Nucleus accumbens (tissue), 56 donors: Measurements from ENCODE around the gene MAP6D1.

Experiments
- DNase-seq, 56 donors: peaks; one replicate each; lab custom pipeline; 2025; lab: John Stamatoyannopoulos, UW

MAP6D1 gene

DNA sequence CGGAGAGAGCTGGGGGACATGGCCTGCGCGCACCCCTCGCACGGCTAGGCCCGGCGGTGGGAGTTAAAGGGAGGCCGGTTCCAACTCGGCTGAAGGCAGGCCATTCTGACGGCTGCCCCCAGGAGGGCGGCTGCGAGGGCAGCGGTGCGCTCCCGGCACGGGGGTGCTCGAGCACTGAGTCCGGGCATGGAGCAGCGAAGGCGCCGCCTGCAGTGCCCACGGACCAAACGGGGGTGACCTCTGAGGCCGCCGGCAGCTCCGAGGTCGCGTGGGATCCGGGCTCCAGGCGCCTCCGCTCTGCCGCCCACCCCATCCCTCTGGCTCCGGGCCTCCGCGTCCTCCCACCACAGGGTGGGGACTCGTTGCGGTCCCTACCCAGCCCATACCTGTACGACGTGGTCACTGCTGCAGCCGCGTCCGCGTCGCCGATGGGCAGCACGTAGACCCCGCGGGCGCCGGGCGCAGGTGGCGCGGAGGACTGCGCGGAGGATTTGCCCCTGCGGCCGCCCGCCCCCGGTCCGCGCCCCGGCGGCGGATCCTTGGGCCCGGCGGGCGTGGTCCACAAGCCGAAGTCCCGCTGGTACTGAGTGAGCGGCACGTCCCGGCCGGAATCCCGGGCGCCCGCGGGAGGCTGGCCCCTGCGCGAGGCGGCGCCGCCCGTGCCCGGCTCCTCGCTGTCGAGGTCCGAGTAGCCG, 469 bp downstream of the MAP6D1 start:
- peak in 11 of 56 donors; percentile 24 to 57 (median 43) for DNase-seq

- DNase-seq = peak in 1 of 56 donors; percentile 10
Observed at GRCh38 chr3:183823963-183824362, 1.4 kb downstream of the MAP6D1 start.

GRCh38 chr3:183822631-183823030, 2.7 kb downstream of the MAP6D1 start:
- peak in 37 of 56 donors; percentile 16 to 79 (median 56) for DNase-seq

DNA sequence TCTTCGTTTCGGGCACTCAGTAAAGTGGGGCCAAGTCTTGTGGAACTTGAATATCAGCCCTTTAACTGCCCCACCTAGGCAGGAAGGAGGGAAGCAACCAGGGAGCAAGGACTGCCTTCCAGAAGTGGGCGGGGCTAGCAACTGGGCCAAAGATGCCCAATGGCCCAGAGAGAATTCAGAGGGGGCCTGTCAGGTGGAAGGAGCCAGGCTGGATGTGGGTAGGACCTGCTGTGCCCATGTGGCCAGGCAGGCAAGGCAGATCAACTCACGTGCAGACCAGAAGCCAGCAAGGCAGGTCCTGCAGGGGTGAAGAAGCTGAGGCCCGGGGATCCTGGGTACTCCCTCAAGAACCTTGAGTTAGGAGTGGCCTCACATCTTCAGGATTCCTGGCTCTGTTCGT, 5.5 kb downstream of the MAP6D1 start:
- DNase-seq = no peak

- DNase-seq = peak in 55 of 56 donors; percentile 37 to 95 (median 85)
Observed at GRCh38 chr3:183818706-183819624, 6.4 kb downstream of the MAP6D1 start.

DNA sequence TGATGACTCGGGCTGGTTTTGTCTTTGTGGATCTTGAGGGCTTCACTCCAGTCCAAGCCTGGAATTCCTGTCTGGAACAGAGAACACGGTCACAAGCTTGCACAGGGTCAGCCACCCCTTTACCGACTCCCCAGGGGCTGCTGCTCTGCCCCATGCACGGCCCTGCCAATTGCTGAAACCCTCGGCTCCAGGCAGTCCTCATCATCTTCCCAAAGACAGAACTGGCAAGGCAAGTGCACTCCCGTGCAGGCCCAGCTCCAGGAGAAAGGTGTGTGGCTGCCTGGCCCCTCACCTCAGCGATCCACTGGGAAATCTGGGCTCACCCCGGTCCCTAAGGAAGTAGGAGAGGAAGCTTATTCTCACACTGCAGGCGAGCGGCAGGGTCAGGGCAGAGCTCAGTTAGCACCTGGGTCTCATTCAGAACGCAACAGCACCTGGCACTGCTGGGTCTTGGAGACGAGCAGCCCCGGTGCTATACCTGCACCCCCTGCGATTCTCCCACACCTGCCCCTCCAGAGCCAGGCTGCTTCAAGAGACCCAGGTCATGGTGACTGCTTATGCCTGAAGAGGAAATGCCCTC, 7.2 kb downstream of the MAP6D1 start:
- DNase-seq = no peak

- DNase-seq = no peak
Observed at GRCh38 chr3:183817639-183818038, 7.7 kb downstream of the MAP6D1 start.

DNA sequence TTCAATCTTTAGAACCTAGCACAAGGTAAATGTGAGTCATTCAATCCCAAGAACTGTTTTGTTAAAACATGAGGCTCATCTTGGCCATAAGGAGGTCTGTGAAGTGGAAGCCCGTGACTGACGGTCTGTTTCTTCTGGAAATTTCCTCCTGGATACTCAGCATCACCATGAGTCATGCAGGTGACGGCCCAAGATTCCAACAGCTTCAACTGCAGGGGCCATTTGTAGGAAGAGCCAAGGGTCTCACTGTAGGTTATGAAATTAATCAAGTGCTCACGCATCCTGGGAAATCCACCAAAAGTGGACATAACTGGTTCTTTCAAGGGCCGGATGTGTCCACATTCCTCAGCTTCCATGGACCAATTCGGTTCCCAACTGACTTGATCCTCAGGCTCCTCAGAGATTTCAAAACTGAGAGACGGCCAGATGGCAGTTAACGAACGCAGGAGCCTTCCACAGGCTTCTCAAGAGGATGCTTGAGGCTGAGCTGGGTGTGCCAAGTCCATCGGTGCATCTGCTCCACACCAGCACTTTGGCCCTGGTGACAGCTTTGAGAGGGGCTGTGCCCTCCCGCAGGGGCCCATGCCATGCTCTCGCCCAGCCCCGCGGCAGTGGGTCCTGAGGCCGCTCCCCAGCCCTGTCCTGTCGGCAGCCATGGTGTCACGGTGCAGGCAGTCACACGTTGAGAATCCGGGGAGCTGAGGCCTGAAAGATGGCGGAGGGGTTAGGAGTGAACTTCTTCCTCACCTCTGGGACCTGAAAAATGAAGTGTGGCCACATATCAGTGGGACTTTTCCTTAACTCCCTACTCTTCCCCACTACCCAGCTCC, 8.5 kb downstream of the MAP6D1 start:
- no peak for DNase-seq

GRCh38 chr3:183815951-183816475, 9.4 kb downstream of the MAP6D1 start:
- DNase-seq = peak in 1 of 56 donors; percentile 17

DNA sequence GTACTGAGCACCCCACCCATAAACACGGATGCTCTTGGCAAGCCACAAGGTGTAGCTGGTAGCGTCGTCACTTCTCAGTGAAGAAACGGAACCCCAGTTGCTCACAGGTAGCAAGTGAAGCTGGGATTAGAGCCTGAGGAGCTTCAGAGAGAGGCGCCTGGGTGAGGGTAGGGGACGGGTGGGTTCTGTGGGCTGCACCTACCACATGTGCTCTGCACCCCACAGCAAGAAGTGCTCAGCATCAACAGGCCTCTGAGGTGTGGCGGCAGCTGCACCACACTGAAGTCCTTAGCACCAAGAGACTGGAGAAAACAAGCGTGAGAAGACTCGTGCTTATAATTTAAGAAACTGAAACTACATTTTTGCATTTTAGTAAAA, 9.8 kb downstream of the MAP6D1 start:
- no peak for DNase-seq

DNA sequence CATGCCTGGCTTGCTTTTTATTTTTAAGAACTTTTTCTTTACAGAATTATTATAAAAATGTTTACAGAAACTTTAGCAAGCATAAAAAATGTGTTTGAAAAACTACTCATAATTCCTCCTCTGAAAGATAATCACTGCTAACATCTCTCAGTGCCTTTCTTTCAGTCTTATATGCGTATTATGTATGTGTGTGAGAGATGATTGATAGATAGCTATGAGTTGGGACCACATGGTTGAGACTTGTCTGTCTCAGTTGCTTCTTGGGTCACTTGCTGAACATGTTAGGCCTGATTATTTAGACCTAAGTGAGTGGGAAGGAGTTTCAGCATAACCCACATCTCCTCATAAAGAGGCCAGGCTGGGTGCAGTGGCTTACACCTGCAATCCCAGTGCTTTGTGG, 11.1 kb downstream of the MAP6D1 start:
- DNase-seq = no peak

GRCh38 chr3:183812761-183813445, 12.5 kb downstream of the MAP6D1 start:
- peak in 40 of 56 donors; percentile 18 to 69 (median 41) for DNase-seq

DNA sequence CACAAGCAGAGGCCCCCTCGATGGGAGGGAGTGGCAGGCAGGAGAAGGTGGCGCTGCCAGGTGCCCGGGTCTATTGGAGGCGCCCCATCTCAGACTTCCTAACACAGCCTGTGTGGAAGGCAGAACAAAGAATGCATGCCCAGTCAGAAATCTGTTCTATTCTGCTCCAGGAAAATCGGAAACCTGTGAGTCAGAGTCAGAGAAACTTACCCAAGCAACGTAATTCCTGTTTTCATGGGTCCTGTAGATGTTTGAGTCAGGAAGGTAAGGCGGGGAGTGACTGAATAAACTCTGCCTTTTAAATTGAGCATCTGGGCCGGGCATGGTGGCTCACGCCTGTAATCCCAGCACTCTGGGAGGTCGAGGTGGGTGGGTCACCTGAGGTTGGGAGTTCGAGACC, 13.7 kb downstream of the MAP6D1 start:
- DNase-seq = no peak

DNA sequence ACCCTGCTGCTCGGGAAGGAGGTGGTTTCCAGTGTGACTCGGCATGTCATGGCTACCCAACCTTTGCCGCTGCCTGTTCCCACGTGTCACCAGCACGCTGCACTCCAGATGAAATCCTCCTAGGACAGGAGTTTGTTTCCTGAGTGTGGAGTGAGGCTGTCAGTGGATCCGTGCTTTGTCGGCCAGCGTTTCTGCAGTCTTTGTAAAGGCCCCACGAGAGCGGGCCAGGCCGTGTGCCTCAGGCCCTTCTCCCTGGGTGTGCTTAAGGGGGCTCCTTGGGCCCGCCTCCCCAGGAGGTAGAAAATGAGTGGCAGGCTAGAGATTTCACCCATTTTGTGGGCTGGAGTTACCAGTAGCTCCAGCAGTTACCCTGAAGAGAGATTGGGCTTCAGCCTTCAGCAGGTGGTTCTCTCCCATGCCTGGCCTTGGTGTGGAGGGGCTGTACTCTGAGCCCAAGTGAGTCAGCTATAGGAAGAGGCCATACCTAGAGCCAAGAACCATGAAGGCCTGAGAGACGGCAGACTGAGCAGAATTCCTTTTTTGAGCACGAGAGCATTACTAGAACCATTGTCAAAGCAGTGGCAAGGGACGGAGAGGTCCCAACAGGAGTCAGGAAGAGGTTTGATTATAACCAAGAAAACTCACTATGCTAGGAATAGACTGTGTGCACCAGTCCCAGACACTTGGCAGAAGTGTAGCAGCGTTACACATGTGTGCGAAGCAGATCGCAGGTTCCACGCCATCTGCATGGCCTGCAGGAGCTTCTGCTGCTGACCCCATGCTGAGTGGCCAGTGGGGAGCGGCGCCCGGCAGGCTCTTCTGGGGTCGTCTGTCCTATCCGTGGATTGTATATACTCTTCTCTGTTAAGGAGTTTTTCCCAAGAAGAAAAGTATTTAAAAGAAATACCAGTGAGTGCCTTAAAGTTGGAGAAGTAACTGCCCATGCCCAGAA, 14.5 kb downstream of the MAP6D1 start:
- DNase-seq = no peak

- no peak for DNase-seq
Observed at GRCh38 chr3:183809270-183809669, 16.1 kb downstream of the MAP6D1 start.

DNA sequence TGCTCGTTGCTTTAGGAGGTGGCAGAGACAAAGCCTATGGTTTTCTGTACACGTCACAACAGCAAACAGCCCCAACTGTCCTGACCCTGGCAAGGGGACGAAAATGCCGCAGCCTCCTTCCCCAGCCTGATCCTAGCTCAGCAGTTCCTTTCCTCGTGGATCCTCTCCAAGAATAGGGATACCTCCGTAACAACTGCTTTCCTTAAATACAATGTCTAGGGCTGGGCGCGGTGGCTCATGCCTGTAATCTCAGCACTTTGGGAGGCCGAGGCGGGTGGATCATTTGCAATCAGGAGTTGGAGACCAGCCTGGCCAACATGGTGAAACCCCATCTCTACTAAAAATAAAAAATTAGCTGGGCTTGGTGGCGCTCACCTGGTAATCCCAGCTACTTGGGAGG, 17.0 kb downstream of the MAP6D1 start:
- DNase-seq = no peak

DNA sequence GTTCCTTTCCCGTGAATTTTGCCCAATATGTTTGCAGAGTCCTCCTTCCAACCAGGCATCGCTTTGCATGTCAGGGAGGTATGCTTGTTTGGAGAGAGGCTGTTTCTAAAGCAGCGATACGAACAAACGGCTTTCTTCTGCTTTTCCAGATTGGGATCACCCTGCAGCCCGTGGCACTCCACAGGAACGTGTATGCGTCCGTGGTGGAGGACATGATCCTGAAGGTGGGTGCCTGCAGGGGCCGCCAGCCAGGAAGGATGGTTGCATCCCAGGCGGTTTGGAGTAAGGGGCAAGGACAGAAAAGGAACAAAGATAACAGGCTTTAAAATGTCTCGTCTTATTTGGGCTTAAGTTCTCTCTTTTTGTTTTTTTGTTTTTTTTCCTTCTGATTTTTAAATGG, 17.5 kb downstream of the MAP6D1 start:
- DNase-seq = no peak

DNA sequence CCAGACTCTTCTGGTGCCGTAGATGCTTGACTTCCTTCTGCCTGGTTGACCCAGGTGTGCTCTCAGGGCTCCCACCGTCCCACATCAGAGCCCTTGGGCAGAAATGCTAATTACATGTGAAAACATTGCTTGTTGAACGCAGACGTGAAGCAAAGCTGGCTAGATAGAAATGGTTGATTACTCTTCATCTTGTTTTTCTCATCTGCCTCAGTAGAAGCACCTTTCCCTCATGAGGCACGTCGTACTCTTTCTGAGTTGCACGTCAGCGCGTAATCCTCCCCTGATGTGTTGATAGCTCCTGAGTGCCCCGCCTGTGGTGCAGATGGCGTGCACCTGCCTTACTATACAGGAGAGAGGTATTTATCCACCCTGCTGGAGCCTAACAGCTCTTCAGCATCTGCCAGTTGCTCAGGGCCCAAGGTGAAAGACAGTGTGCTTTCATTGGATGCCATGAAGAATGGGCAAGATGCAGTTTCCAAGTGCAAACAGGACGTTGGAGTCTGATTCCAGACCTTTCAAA, 18.1 kb downstream of the MAP6D1 start:
- DNase-seq = no peak
